ENCODE data around the gene RPL41.

RPL41 gene

DNA sequence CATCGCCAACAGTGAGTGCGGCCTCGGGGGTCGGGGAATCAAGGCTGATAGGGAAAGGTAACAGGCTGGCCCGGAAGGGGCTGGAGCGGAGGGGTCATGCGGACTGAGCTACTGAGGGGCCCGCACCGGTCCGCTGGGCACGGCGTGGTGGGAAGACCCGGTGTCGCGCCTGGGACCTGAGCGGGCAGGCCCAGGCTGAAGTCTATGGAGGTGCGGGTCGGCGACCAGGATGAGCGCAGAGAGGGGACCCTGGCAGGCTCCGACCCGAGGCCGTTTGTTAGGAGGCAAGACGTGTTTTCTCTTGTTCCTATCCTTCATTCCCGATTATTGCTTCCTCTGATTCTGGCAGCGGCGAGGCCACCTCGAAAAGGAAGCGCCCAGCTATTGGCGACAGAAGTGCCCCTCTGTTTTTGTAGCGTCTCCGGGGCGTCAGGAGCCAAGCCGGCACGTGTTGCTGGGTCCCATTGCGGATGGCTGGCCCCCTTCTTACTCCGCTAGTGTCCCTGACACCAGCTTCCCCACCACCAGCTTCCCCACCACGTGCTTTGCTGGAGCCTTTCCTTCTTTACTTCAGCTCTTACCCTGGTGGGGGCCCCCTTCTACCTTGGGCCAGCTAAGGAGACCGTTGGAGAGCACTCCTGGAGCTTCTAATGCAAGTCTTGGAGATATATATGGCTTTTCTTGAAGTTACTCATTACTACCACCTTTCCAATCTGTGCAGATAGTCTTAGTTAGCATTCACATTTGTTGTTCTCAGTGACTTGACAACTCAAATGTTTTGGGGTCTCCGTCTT, 11.4 kb upstream of the RPL41 start:
- H2AFZ ChIP-seq = peak overlapping the region; percentile 81
- H3K27ac ChIP-seq = peak overlapping the region; percentile 84
- H3K9me3 ChIP-seq (ENCODE audit: control insufficient read depth, low read length) = no peaks in the 10 kb centered on the region
- peak overlapping the region; percentile 80 for H3K4me3 ChIP-seq (ENCODE audit: low read depth, low read length)
- H3K36me3 ChIP-seq (ENCODE audit: control insufficient read depth, insufficient read depth, low read length) = no peaks in the 10 kb centered on the region
- H3K27me3 ChIP-seq (ENCODE audit: control insufficient read depth, insufficient read depth, low read length) = no peaks in the 10 kb centered on the region
- H3K9ac ChIP-seq = peak overlapping the region; percentile 82
- peak overlapping the region; percentile 81 for H3K4me2 ChIP-seq (ENCODE audit: low read length)
- H3K79me2 ChIP-seq = peaks cover 17% of the 10 kb centered on the region
- TF ChIP-seq, protein P1, sequence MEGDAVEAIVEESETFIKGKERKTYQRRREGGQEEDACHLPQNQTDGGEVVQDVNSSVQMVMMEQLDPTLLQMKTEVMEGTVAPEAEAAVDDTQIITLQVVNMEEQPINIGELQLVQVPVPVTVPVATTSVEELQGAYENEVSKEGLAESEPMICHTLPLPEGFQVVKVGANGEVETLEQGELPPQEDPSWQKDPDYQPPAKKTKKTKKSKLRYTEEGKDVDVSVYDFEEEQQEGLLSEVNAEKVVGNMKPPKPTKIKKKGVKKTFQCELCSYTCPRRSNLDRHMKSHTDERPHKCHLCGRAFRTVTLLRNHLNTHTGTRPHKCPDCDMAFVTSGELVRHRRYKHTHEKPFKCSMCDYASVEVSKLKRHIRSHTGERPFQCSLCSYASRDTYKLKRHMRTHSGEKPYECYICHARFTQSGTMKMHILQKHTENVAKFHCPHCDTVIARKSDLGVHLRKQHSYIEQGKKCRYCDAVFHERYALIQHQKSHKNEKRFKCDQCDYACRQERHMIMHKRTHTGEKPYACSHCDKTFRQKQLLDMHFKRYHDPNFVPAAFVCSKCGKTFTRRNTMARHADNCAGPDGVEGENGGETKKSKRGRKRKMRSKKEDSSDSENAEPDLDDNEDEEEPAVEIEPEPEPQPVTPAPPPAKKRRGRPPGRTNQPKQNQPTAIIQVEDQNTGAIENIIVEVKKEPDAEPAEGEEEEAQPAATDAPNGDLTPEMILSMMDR (IDR thresholded peaks at IDR 0.05) = no peak
- peaks cover 13% of the 10 kb centered on the region for H3K4me1 ChIP-seq

DNA sequence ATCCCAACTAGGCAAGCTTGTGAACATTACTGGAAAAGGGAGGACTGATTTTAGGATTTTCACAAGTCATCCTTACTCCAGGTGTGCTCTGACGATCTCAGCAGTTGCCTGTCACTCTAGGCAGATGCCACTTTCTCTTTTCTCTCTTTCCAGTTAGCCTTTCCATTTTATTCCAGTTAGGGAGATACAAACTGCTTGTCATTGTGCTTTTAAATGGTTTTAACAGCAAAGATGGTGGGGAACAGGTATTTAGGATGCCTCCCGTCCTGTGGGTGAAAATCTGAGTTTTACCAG, 10.9 kb upstream of the RPL41 start:
- Histone ChIP-seq H3K9me3 (ENCODE audit: control insufficient read depth, low read length) (no peaks in the 10 kb centered on the region), H3K4me1 (peaks cover 13% of the 10 kb centered on the region), H3K4me2 (ENCODE audit: low read length) (peak overlapping the region; percentile 81), H3K4me3 (ENCODE audit: low read depth, low read length) (peak overlapping the region; percentile 80), H3K9ac (no peak overlapping the region), H3K36me3 (ENCODE audit: control insufficient read depth, insufficient read depth, low read length) (no peaks in the 10 kb centered on the region), H3K27ac (no peak overlapping the region), H3K79me2 (peaks cover 17% of the 10 kb centered on the region), H3K27me3 (ENCODE audit: control insufficient read depth, insufficient read depth, low read length) (no peaks in the 10 kb centered on the region), H2AFZ (no peak overlapping the region)
- TF ChIP-seq, protein P1 (IDR thresholded peaks at IDR 0.05) = no peak

DNA sequence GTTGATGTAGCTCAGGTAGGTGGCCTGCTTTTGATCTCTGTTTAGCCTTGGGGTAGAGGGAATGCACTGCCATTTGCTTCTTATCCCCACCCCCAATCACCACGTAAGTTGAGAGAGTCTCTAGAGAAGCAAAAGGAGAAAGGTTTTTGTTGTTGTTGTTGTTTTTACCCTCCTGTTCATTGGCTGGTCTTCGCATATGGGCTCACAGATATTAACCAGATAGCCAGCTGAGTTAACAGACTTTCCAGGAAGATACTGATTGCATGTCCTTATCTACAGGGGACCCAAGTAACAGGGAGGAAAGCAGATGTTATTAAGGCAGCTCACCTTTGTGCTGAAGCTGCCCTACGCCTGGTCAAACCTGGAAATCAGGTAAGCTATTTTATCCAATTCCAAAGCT, 9.2 kb upstream of the RPL41 start:
- Histone ChIP-seq H3K27ac (no peak overlapping the region), H3K79me2 (peaks cover 17% of the 10 kb centered on the region), H3K36me3 (ENCODE audit: control insufficient read depth, insufficient read depth, low read length) (no peaks in the 10 kb centered on the region), H3K4me3 (ENCODE audit: low read depth, low read length) (no peak overlapping the region), H2AFZ (no peak overlapping the region), H3K9ac (no peak overlapping the region), H3K9me3 (ENCODE audit: control insufficient read depth, low read length) (no peaks in the 10 kb centered on the region), H3K4me1 (peaks cover 13% of the 10 kb centered on the region), H3K4me2 (ENCODE audit: low read length) (no peak overlapping the region), H3K27me3 (ENCODE audit: control insufficient read depth, insufficient read depth, low read length) (no peaks in the 10 kb centered on the region)
- TF ChIP-seq, protein P1 (IDR thresholded peaks at IDR 0.05) = no peak

DNA sequence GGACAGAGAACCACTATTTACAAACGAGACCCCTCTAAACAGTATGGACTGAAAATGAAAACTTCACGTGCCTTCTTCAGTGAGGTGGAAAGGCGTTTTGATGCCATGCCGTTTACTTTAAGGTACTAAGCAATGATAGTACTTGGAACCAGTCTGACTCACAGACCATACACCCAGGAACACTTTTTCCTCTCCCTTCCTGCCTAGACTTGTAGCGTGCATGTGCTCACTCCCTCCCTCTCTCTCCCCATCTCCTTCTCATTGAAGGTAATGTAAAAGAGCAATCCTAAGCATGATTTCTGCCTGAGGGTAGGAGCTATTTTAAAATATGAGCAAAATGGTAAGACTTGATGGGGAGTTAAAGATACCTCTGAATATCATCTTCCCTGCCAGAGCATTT, 5.9 kb upstream of the RPL41 start:
- Histone ChIP-seq H2AFZ (no peak overlapping the region), H3K4me1 (peaks cover 7% of the 10 kb centered on the region), H3K9me3 (ENCODE audit: control insufficient read depth, low read length) (no peaks in the 10 kb centered on the region), H3K79me2 (peaks cover 6% of the 10 kb centered on the region), H3K9ac (no peak overlapping the region), H3K4me3 (ENCODE audit: low read depth, low read length) (no peak overlapping the region), H3K36me3 (ENCODE audit: control insufficient read depth, insufficient read depth, low read length) (no peaks in the 10 kb centered on the region), H3K27me3 (ENCODE audit: control insufficient read depth, insufficient read depth, low read length) (no peaks in the 10 kb centered on the region), H3K4me2 (ENCODE audit: low read length) (no peak overlapping the region), H3K27ac (no peak overlapping the region)
- TF ChIP-seq, protein P1 (IDR thresholded peaks at IDR 0.05) = no peak

DNA sequence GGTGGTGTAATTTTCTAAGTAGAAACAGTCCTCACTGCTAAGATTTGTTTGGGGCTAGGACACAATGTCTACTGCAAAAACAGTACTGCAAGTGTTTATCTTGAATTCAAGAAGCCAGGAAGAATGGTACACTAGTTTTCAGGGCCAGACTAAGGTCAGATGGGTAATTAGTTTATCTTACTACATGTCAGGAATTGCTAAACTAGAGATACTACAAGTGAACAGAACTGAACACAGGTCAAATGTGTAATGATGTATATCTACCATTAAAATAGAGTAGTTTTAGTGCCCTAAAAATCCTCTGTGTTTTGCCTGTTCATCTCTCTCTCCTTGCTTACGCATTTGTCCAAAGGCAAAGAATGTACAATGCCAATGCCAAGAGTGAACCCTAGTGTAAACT, 2.3 kb upstream of the RPL41 start:
- H2AFZ ChIP-seq = no peak overlapping the region
- H3K9ac ChIP-seq = no peak overlapping the region
- H3K4me1 ChIP-seq = peaks cover 4% of the 10 kb centered on the region
- H3K36me3 ChIP-seq (ENCODE audit: control insufficient read depth, insufficient read depth, low read length) = no peaks in the 10 kb centered on the region
- TF ChIP-seq, protein P1 (IDR thresholded peaks at IDR 0.05) = no peak
- H3K27ac ChIP-seq = no peak overlapping the region
- H3K9me3 ChIP-seq (ENCODE audit: control insufficient read depth, low read length) = no peaks in the 10 kb centered on the region
- H3K27me3 ChIP-seq (ENCODE audit: control insufficient read depth, insufficient read depth, low read length) = no peaks in the 10 kb centered on the region
- no peak overlapping the region for H3K4me3 ChIP-seq (ENCODE audit: low read depth, low read length)
- peaks cover 2% of the 10 kb centered on the region for H3K79me2 ChIP-seq
- H3K4me2 ChIP-seq (ENCODE audit: low read length) = no peak overlapping the region
